BJ (cell line): ENCODE results near the gene LCT. TPM values are rescaled to one million over a fixed set of nuclear protein-coding genes. Genes with fewer than 3 reads are reported as not detected.
"Not testable (repeated sequence)": the region's sequence is repeated elsewhere in the genome, so short reads cannot be mapped to it uniquely, and the experiment has no call there.

Experiments
- CTCF ChIA-PET: fragments of 350-600 bp; formaldehyde crosslinking; extraction: SDS; loops from one replicate; lab custom pipeline; 2021; ENCODE audit warnings: antibody characterized with exemption, inconsistent platforms; lab: Yijun Ruan, JAX
- POLR2A ChIA-PET: fragments of 300-600 bp; sonication (Branson Sonifier 250); formaldehyde crosslinking; extraction: SDS; loops from one replicate; lab custom pipeline; 2021; ENCODE audit warnings: antibody characterized with exemption; lab: Charles Lee
- DNase-seq: peaks from one replicate; pipeline ENCODE4 v3.0.0-alpha.2; 2011; ENCODE audit warnings: low read depth
- H3K27me3 ChIP-seq: 2 replicates; pipeline ENCODE4 v1.6.0; 2011; ENCODE audit warnings: low read length; ENCODE audit not compliant: control insufficient read depth, insufficient read depth
- H3K36me3 ChIP-seq: 2 replicates; pipeline ENCODE4 v1.5.1; 2011; ENCODE audit warnings: low read length; ENCODE audit not compliant: control insufficient read depth, insufficient read depth
- H3K4me3 ChIP-seq: 2 replicates; pipeline ENCODE4 v1.5.1; 2011; ENCODE audit warnings: low read depth, mild to moderate bottlenecking, control low read depth, low read length
- polyA plus RNA-seq: library from polyadenylated mRNA; depleted of rRNA; stranded (reverse); fragments of >200 nt; gene quantifications from 2 replicates; pipeline ENCODE4 v1.2.3, GENCODE V29; 2011
- TF ChIP-seq, protein P1 (sequence below): IDR thresholded peaks from 2 replicates; pipeline ENCODE4 v1.5.1; 2011; ENCODE audit warnings: low read depth, mild to moderate bottlenecking, control low read depth, inconsistent platforms, low read length, moderate library complexity; ENCODE audit not compliant: insufficient read depth

LCT gene
- polyA plus RNA-seq, 1 experiment, result not detected

DNA sequence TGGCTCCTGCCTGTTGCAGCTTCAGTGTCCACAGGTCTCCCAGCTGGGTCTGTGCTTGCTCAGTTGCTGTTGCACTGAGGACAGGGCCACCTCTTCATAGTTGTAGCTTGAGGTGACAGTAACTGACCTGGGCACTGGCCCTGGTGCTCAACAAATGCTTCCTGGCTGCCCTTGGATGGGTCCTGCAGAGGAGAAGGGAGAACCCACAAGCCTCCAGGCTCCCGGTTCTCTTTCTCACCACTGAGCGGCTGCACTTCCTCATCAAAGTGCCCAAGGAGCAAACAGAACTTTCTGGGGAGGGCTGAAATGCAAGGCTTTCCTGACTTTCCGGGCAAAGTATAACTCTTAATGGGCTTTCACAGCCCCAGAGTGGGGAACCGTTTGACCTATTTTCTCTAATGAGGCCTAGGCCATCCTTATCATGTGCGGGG is 38.7 kb downstream of the LCT start:
- ChIA-PET POLR2A (no interaction called here), CTCF (interaction anchor here (0.9 to 4.4 kb wide), 18 partner anchors 10 to 809 kb away, joined by 3 to 44 read pairs (median 6); partner anchors contain the start of genes LCT and MCM6)
- H3K36me3 ChIP-seq, result no peaks in the 10 kb centered on the region
- H3K4me3 ChIP-seq, result no peak overlapping the region
- no peak for DNase-seq
- no peaks in the 10 kb centered on the region for H3K27me3 ChIP-seq
- TF ChIP-seq, protein P1, sequence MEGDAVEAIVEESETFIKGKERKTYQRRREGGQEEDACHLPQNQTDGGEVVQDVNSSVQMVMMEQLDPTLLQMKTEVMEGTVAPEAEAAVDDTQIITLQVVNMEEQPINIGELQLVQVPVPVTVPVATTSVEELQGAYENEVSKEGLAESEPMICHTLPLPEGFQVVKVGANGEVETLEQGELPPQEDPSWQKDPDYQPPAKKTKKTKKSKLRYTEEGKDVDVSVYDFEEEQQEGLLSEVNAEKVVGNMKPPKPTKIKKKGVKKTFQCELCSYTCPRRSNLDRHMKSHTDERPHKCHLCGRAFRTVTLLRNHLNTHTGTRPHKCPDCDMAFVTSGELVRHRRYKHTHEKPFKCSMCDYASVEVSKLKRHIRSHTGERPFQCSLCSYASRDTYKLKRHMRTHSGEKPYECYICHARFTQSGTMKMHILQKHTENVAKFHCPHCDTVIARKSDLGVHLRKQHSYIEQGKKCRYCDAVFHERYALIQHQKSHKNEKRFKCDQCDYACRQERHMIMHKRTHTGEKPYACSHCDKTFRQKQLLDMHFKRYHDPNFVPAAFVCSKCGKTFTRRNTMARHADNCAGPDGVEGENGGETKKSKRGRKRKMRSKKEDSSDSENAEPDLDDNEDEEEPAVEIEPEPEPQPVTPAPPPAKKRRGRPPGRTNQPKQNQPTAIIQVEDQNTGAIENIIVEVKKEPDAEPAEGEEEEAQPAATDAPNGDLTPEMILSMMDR, result no peak

DNA sequence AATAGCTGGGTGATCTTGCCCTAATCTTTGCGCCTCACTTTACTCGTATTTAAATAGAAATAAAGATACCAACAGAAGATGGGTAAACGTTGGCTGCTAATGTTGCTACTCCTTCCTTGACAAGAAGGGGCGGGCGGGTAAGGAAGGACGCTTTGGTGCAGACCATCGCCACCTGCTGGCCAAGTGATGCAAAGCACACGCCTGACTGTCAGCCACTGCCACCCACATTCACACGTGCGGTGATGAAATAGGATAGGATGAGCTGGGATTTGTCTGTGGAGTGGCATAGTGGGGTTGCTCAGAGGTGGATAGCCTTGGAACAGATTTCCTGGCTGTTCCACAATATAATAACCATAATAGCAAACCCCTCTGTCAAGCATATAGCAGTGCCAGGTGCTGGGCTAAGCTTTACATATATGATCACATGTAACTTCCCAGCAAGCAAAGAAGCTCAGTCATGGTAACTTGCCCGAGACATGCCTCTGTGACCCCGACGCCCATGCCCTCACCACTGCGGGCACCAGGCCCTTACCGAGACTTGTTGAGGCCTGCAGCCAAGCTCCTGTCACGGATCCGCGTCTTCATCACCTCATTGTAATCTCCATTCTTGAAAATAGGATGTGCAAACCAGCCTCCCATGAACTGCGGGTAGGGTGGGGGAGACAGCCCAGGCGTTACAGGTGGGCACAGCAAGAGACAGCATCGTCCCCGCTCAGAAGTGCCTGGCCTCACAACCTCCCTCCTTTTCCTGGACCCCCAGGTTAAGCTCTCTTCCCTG is 39.3 kb downstream of the LCT start:
- H3K4me3 ChIP-seq, result no peak overlapping the region
- CTCF ChIA-PET, result interaction anchor here (0.9 to 4.4 kb wide), 26 partner anchors 10 to 808 kb away, joined by 3 to 44 read pairs (median 5); partner anchors contain the start of genes LCT and MCM6
- TF ChIP-seq, protein P1, result peak; percentile 96
- no peaks in the 10 kb centered on the region for H3K27me3 ChIP-seq
- peak; percentile 19 for DNase-seq
- no peaks in the 10 kb centered on the region for H3K36me3 ChIP-seq
- POLR2A ChIA-PET, result no interaction called here

DNA sequence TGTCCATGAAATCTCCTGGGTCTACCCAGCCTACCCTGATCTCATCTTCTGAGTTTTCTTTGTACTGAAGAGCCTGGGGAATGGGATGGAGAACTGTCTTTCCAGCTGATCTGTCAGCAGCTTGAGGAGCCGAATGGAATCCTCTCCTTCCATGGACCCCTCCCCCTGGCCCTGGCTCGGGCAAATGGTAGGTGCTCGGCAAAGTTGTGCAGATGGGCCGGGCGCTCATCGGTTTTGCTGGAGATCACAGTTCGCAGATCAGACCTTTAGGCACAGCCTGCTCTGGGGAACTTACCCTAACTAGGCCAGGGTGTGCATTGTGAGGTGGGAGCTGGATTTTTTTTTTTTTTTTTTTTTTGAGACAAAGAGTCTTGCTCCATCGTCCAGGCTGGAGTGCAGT is 40.4 kb downstream of the LCT start:
- no peaks in the 10 kb centered on the region for H3K36me3 ChIP-seq
- TF ChIP-seq, protein P1, result no peak
- POLR2A ChIA-PET, result no interaction called here
- DNase-seq, result no peak
- CTCF ChIA-PET, result interaction anchor here (0.6 to 4.4 kb wide), 17 partner anchors 9 to 818 kb away, joined by 3 to 44 read pairs (median 5); partner anchors contain the start of genes LCT and MCM6
- no peak overlapping the region for H3K4me3 ChIP-seq
- no peaks in the 10 kb centered on the region for H3K27me3 ChIP-seq

DNA sequence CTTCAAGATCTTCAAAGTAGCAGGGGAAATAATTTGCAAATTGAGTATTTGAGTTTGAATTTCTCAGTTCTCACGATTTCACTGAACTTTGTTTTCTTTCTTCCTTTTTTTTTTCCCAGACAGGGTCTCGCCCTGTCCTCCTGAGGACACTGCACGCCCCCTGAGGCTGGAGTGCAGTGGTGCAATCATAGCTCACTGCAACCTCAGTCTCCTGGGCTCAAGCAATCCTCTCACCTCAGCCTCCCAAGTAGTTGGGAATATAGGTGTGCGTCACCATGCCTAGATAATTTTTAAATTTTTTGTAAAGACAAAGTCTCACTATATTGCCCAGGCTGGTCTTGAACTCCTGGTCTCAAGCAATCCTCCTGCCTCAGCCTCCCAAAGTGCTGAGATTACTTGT is 41.3 kb downstream of the LCT start:
- H3K4me3 ChIP-seq, DNase-seq, H3K27me3 ChIP-seq, POLR2A ChIA-PET, H3K36me3 ChIP-seq: not testable (repeated sequence)
- CTCF ChIA-PET, result interaction anchor here (2.3 to 4.4 kb wide), 3 partner anchors 13 to 791 kb away, joined by 6 to 39 read pairs (median 10); no protein-coding TSS in a partner anchor

DNA sequence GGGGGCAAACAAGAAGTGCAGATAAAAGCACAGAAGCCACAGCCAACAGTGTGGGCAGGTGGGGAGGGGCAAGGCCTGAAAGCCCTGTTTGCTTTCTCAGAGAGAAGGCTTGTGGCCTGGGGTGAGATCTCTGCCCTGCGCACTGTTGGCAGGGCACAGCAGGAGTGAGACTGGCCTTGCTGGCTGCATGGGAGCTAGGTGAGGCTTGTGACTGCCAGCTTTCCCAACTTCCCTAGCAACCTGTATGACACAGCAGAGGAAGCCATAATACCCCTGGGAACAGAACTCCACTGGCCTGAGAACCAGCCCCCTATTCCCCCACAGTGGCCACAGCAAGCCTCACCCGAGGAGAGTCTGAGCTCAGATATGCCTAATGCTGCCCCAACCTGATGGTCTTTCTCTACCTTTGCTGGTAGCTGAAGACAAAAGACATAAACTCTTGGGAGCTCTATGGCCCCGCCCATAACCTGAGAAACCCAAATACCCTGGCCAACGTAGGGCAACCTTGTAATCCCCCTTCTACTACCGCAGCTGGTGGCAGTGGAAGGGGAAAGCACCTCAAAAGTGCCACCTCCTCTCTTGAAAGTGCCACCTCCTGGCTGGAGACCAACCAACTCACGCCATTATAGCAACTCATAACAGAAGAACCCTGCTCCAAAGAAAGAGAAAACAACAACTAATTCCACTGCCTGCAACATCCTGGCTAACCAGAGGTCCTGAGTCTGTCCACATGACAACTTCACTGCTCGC is 44.4 kb downstream of the LCT start:
- H3K36me3 ChIP-seq, result no peaks in the 10 kb centered on the region; the same call in 1 of the 2 replicates
- TF ChIP-seq, protein P1, result no peak
- H3K27me3 ChIP-seq, result no peaks in the 10 kb centered on the region
- POLR2A ChIA-PET, result no interaction called here
- CTCF ChIA-PET, result interaction anchor here (0.7 kb wide), 1 partner anchor 45 kb away, joined by 4 read pairs; no protein-coding TSS in a partner anchor
- H3K4me3 ChIP-seq, result no peak overlapping the region
- no peak for DNase-seq
